OCI-LY1 (cell line): ENCODE results near the gene KRT26.

Experiments used
- H2AFZ ChIP-seq: fragments of 200-600 bp; sonication (generic), shearing (Covaris generic); 2 replicates; pipeline ENCODE4 v1.6.0; 2014; ENCODE audit warnings: antibody characterized with exemption, mild to moderate bottlenecking, low read length
- H3F3A ChIP-seq: fragments of 200-600 bp; sonication (generic), shearing (Covaris generic); 2 replicates; pipeline ENCODE4 v1.6.0; 2014; ENCODE audit warnings: mild to moderate bottlenecking, antibody characterized with exemption, low read length, moderate library complexity; ENCODE audit not compliant: insufficient read depth
- H3K27ac ChIP-seq: fragments of 200-600 bp; sonication (generic); 2 replicates; pipeline ENCODE4 v1.5.1; 2014; ENCODE audit warnings: low read length, mixed run types, mild to moderate bottlenecking, low read depth; ENCODE audit not compliant: poor library complexity, severe bottlenecking
- H3K27me3 ChIP-seq: fragments of 200-600 bp; sonication (generic); 2 replicates; pipeline ENCODE4 v1.6.0; 2014; ENCODE audit warnings: antibody characterized with exemption, mild to moderate bottlenecking, low read length, moderate library complexity; ENCODE audit not compliant: insufficient read depth
- H3K36me3 ChIP-seq: fragments of 200-600 bp; sonication (generic); 2 replicates; pipeline ENCODE4 v1.6.1; 2014; ENCODE audit warnings: mild to moderate bottlenecking, antibody characterized with exemption, low read length, moderate library complexity, mixed read lengths; ENCODE audit not compliant: insufficient read depth
- H3K4me1 ChIP-seq: fragments of 200-600 bp; sonication (generic); 2 replicates; pipeline ENCODE4 v1.5.1; 2014; ENCODE audit warnings: mild to moderate bottlenecking, low read length, moderate library complexity; ENCODE audit not compliant: insufficient read depth, severe bottlenecking
- H3K4me2 ChIP-seq: fragments of 200-600 bp; sonication (generic), shearing (Covaris generic); 2 replicates; pipeline ENCODE4 v1.6.1; 2014; ENCODE audit warnings: low read length
- H3K4me3 ChIP-seq: fragments of 200-600 bp; sonication (generic); 2 replicates; pipeline ENCODE4 v1.5.1; 2014; ENCODE audit warnings: low read length, low read depth, mild to moderate bottlenecking, mixed read lengths; ENCODE audit not compliant: poor library complexity, severe bottlenecking
- H3K79me2 ChIP-seq: fragments of 200-600 bp; shearing (Covaris generic); 2 replicates; pipeline ENCODE4 v1.6.1; 2016; ENCODE audit warnings: mixed run types, low read length, mixed read lengths; ENCODE audit not compliant: insufficient read depth
- H3K9ac ChIP-seq: fragments of 200-600 bp; sonication (generic), shearing (Covaris generic); 2 replicates; pipeline ENCODE4 v1.6.1; 2014; ENCODE audit warnings: mild to moderate bottlenecking, low read length, mixed read lengths
- H3K9me2 ChIP-seq: fragments of 200-600 bp; sonication (generic), shearing (Covaris generic); 2 replicates; pipeline ENCODE4 v1.6.1; 2014; ENCODE audit warnings: low read depth, mild to moderate bottlenecking, low read length, mixed read lengths
- H3K9me3 ChIP-seq: fragments of 200-600 bp; shearing (Covaris generic); 2 replicates; pipeline ENCODE4 v1.6.1; 2014; ENCODE audit warnings: low read length, mixed read lengths
- H4K20me1 ChIP-seq: fragments of 200-600 bp; sonication (generic), shearing (Covaris generic); 2 replicates; pipeline ENCODE4 v1.6.0; 2016; ENCODE audit warnings: mild to moderate bottlenecking, low read length; ENCODE audit not compliant: insufficient read depth
- CTCF ChIP-seq: fragments of 200-600 bp; sonication (generic), shearing (Covaris generic); IDR thresholded peaks from 2 replicates; pipeline ENCODE4 v1.5.1; 2017; ENCODE audit warnings: mild to moderate bottlenecking, antibody characterized with exemption, low read length, moderate library complexity, mixed read lengths
- EZH2 ChIP-seq: fragments of 200-600 bp; sonication (generic), shearing (Covaris generic); IDR thresholded peaks from 2 replicates; pipeline ENCODE4 v1.8.0; 2017; ENCODE audit warnings: borderline replicate concordance, mixed run types, mild to moderate bottlenecking, antibody characterized with exemption, low read length, moderate library complexity, mixed read lengths

Gene KRT26

GRCh38 chr17:40720899-40721298, 51.1 kb downstream of the KRT26 start:
- Histone ChIP-seq H3F3A (no peaks in the 10 kb centered on the region), H3K4me3 (no peak overlapping the region), H3K9me3 (no peaks in the 10 kb centered on the region), H3K4me1 (no peaks in the 10 kb centered on the region), H3K9ac (no peak overlapping the region), H3K79me2 (no peaks in the 10 kb centered on the region), H3K27me3 (no peaks in the 10 kb centered on the region; the same call in 1 of the 2 replicates), H4K20me1 (no peaks in the 10 kb centered on the region), H3K9me2 (no peaks in the 10 kb centered on the region), H3K4me2 (no peak overlapping the region), H2AFZ (no peak overlapping the region), H3K36me3 (no peaks in the 10 kb centered on the region), H3K27ac (no peak overlapping the region)
- TF ChIP-seq EZH2 (no peak), CTCF (no peak)

GRCh38 chr17:40718930-40719329, 53.1 kb downstream of the KRT26 start:
- Histone ChIP-seq H2AFZ (no peak overlapping the region), H3K4me3 (no peak overlapping the region), H4K20me1 (no peaks in the 10 kb centered on the region), H3K9ac (no peak overlapping the region), H3K9me2 (no peaks in the 10 kb centered on the region), H3K4me2 (no peak overlapping the region), H3F3A (no peaks in the 10 kb centered on the region), H3K9me3 (no peaks in the 10 kb centered on the region), H3K27ac (no peak overlapping the region), H3K36me3 (no peaks in the 10 kb centered on the region), H3K27me3 (no peaks in the 10 kb centered on the region; the same call in 1 of the 2 replicates), H3K4me1 (no peaks in the 10 kb centered on the region), H3K79me2 (no peaks in the 10 kb centered on the region)
- TF ChIP-seq CTCF, result no peak
- no peak for TF ChIP-seq EZH2

- H3F3A ChIP-seq, result no peaks in the 10 kb centered on the region
- H3K36me3 ChIP-seq, result no peaks in the 10 kb centered on the region
- H3K9me2 ChIP-seq, result no peaks in the 10 kb centered on the region
- H3K4me2 ChIP-seq, result no peak overlapping the region
- TF ChIP-seq CTCF (no peak), EZH2 (no peak)
- H4K20me1 ChIP-seq, result no peaks in the 10 kb centered on the region
- H3K27me3 ChIP-seq, result no peaks in the 10 kb centered on the region; the same call in 1 of the 2 replicates
- no peaks in the 10 kb centered on the region for H3K79me2 ChIP-seq
- H3K27ac ChIP-seq, result no peak overlapping the region
- no peak overlapping the region for H3K4me3 ChIP-seq
- H3K9me3 ChIP-seq, result no peaks in the 10 kb centered on the region
- no peak overlapping the region for H3K9ac ChIP-seq
- H3K4me1 ChIP-seq, result no peaks in the 10 kb centered on the region
- no peak overlapping the region for H2AFZ ChIP-seq
Observed at GRCh38 chr17:40717776-40718175, 54.2 kb downstream of the KRT26 start.
